GM18502 (cell line): ENCODE data around the gene CKLF.
"Not testable (repeated sequence)": the region's sequence is repeated elsewhere in the genome, so short reads cannot be mapped to it uniquely, and the experiment has no call there.

Source experiments
- ATAC-seq: cut with Tn5 transposase; IDR thresholded peaks from one replicate; pipeline ENCODE4 v1.9.1; 2021; ENCODE audit warnings: mild to moderate bottlenecking; ENCODE audit not compliant: unreplicated experiment, poor library complexity

The CKLF gene

GRCh38 chr16:66610111-66610820 lies 57.9 kb downstream of the CKLF start:
- no peak for ATAC-seq

- not testable (repeated sequence) for ATAC-seq
These were observed 59.5 kb downstream of the CKLF start for GRCh38 chr16:66611911-66612310.

GRCh38 chr16:66612422-66612821 lies 60.0 kb downstream of the CKLF start:
- ATAC-seq: no peak

- ATAC-seq: no peak
These were observed 61.9 kb downstream of the CKLF start for GRCh38 chr16:66614161-66614802.
